Measurements from ENCODE around the gene CBX1. TPM values are rescaled to one million over a fixed set of nuclear protein-coding genes. Genes with fewer than 3 reads are reported as not detected.
A peak's percentile ranks its signal among the peaks of the same experiment; 100 is the strongest.
"Not testable (repeated sequence)": the region's sequence is repeated elsewhere in the genome, so short reads cannot be mapped to it uniquely, and the experiment has no call there.

CBX1 gene
- total and polyA plus RNA-seq, 2 donors: 53.3 to 60.4 TPM

GRCh38 chr17:48047741-48048383 is 53.4 kb downstream of the CBX1 start, which contains the start of gene NFE2L1:
NFE2L1 (plus strand) TSS chr17:48048359; CDS start chr17:48051119, 2,760 bp downstream.
- Histone ChIP-seq H3K36me3 (ENCODE audit: insufficient read depth) (no peaks in the 10 kb centered on the region), H3K4me3 (ENCODE audit: low read depth, low read length) (peak within 1 kb of the TSS; percentile 75), H3K4me1 (ENCODE audit: insufficient read depth) (no peaks in the 10 kb centered on the region), H3K27ac (ENCODE audit: low read depth) (peak within 1 kb of the TSS; percentile 91)
- peak; percentile 99 for DNase-seq (ENCODE audit: extremely low spot score)
- under 1% methylated on average over 47 of the region's 47 CpGs for WGBS

- Histone ChIP-seq H3K36me3 (ENCODE audit: insufficient read depth) (no peaks in the 10 kb centered on the region), H3K4me1 (ENCODE audit: insufficient read depth) (no peaks in the 10 kb centered on the region), H3K4me3 (ENCODE audit: low read depth, low read length) (peak overlapping the region; percentile 75), H3K27ac (ENCODE audit: low read depth) (peak overlapping the region; percentile 79)
- no peak for DNase-seq (ENCODE audit: extremely low spot score)
- WGBS: 3% methylated on average over 26 of the region's 26 CpGs
Observed at GRCh38 chr17:48047113-48047740, 54.1 kb downstream of the CBX1 start.

GRCh38 chr17:48046296-48046695 is 55.0 kb downstream of the CBX1 start:
- no peaks in the 10 kb centered on the region for H3K36me3 ChIP-seq (ENCODE audit: insufficient read depth)
- no peak overlapping the region for H3K4me3 ChIP-seq (ENCODE audit: low read depth, low read length)
- no peaks in the 10 kb centered on the region for H3K4me1 ChIP-seq (ENCODE audit: insufficient read depth)
- WGBS: 85% methylated on average over 7 of the region's 7 CpGs
- no peak for DNase-seq (ENCODE audit: extremely low spot score)
- no peak overlapping the region for H3K27ac ChIP-seq (ENCODE audit: low read depth)

- H3K27ac ChIP-seq (ENCODE audit: low read depth): peak overlapping the region; percentile 14
Observed at GRCh38 chr17:48045316-48046001, 55.8 kb downstream of the CBX1 start.

GRCh38 chr17:48044851-48045250 is 56.4 kb downstream of the CBX1 start:
- no peak overlapping the region for H3K27ac ChIP-seq (ENCODE audit: low read depth)
- DNase-seq (ENCODE audit: extremely low spot score): no peak
- H3K4me3 ChIP-seq (ENCODE audit: low read depth, low read length): no peak overlapping the region
- H3K4me1 ChIP-seq (ENCODE audit: insufficient read depth): no peaks in the 10 kb centered on the region
- H3K36me3 ChIP-seq (ENCODE audit: insufficient read depth): no peaks in the 10 kb centered on the region
- WGBS: 90% methylated on average over 4 of the region's 4 CpGs

More at GRCh38 chr17:48045316-48046001, 55.8 kb downstream of the CBX1 start:
- DNase-seq (ENCODE audit: extremely low spot score): no peak
- Histone ChIP-seq H3K4me3 (ENCODE audit: low read depth, low read length) (no peak overlapping the region), H3K36me3 (ENCODE audit: insufficient read depth) (no peaks in the 10 kb centered on the region), H3K4me1 (ENCODE audit: insufficient read depth) (no peaks in the 10 kb centered on the region)
- WGBS: 53% methylated on average over 8 of the region's 8 CpGs

GRCh38 chr17:48043176-48043575 is 58.1 kb downstream of the CBX1 start:
- no peak overlapping the region for H3K4me3 ChIP-seq (ENCODE audit: low read depth, low read length)
- no peak overlapping the region for H3K27ac ChIP-seq (ENCODE audit: low read depth)
- H3K4me1 ChIP-seq (ENCODE audit: insufficient read depth): no peaks in the 10 kb centered on the region
- 79% methylated on average over 2 of the region's 2 CpGs for WGBS
- DNase-seq (ENCODE audit: extremely low spot score): no peak
- H3K36me3 ChIP-seq (ENCODE audit: insufficient read depth): no peaks in the 10 kb centered on the region

GRCh38 chr17:48038687-48039086 is 62.6 kb downstream of the CBX1 start:
- no peak for DNase-seq (ENCODE audit: extremely low spot score)
- no peak overlapping the region for H3K27ac ChIP-seq (ENCODE audit: low read depth)
- no peak overlapping the region for H3K4me3 ChIP-seq (ENCODE audit: low read depth, low read length)
- no peaks in the 10 kb centered on the region for H3K4me1 ChIP-seq (ENCODE audit: insufficient read depth)
- WGBS: 88% methylated on average over 2 of the region's 2 CpGs
- no peaks in the 10 kb centered on the region for H3K36me3 ChIP-seq (ENCODE audit: insufficient read depth)

- peak overlapping the region; percentile 72 for H3K4me3 ChIP-seq (ENCODE audit: low read depth, low read length)
- no peak for DNase-seq (ENCODE audit: extremely low spot score)
- WGBS: 8% methylated on average over 19 of the region's 19 CpGs
- H3K4me1 ChIP-seq (ENCODE audit: insufficient read depth): no peaks in the 10 kb centered on the region
- H3K27ac ChIP-seq (ENCODE audit: low read depth): no peak overlapping the region
- no peaks in the 10 kb centered on the region for H3K36me3 ChIP-seq (ENCODE audit: insufficient read depth)
Observed at GRCh38 chr17:48037838-48038323, 63.4 kb downstream of the CBX1 start.

- DNase-seq (ENCODE audit: extremely low spot score): no peak
- no peaks in the 10 kb centered on the region for H3K4me1 ChIP-seq (ENCODE audit: insufficient read depth)
- no peak within 1 kb of the TSS for H3K27ac ChIP-seq (ENCODE audit: low read depth)
- WGBS: 1% methylated on average over 73 of the region's 73 CpGs
- no peaks in the 10 kb centered on the region for H3K36me3 ChIP-seq (ENCODE audit: insufficient read depth)
- H3K4me3 ChIP-seq (ENCODE audit: low read depth, low read length): peak within 1 kb of the TSS; percentile 72
Observed at GRCh38 chr17:48037036-48037837, 64.0 kb downstream of the CBX1 start, which contains the start of gene COPZ2. COPZ2 (minus strand) TSS chr17:48037797; CDS start chr17:48037777, 20 bp downstream.

GRCh38 chr17:48036693-48037035 is 64.6 kb downstream of the CBX1 start:
- Histone ChIP-seq H3K36me3 (ENCODE audit: insufficient read depth) (no peaks in the 10 kb centered on the region), H3K4me3 (ENCODE audit: low read depth, low read length) (peak overlapping the region; percentile 72), H3K27ac (ENCODE audit: low read depth) (no peak overlapping the region), H3K4me1 (ENCODE audit: insufficient read depth) (no peaks in the 10 kb centered on the region)
- DNase-seq (ENCODE audit: extremely low spot score): no peak
- 37% methylated on average over 6 of the region's 6 CpGs for WGBS

- not testable (repeated sequence) for H3K4me3 ChIP-seq (ENCODE audit: low read depth, low read length); DNase-seq (ENCODE audit: extremely low spot score); H3K27ac ChIP-seq (ENCODE audit: low read depth); H3K4me1 ChIP-seq (ENCODE audit: insufficient read depth); H3K36me3 ChIP-seq (ENCODE audit: insufficient read depth)
- 88% methylated on average over 12 of the region's 12 CpGs for WGBS
Observed at GRCh38 chr17:48034734-48035133, 66.5 kb downstream of the CBX1 start.

GRCh38 chr17:48031966-48032365 is 69.3 kb downstream of the CBX1 start:
- Histone ChIP-seq H3K4me1 (ENCODE audit: insufficient read depth) (no peaks in the 10 kb centered on the region), H3K4me3 (ENCODE audit: low read depth, low read length) (no peak overlapping the region), H3K27ac (ENCODE audit: low read depth) (no peak overlapping the region), H3K36me3 (ENCODE audit: insufficient read depth) (no peaks in the 10 kb centered on the region)
- DNase-seq (ENCODE audit: extremely low spot score): no peak
- 92% methylated on average over 6 of the region's 6 CpGs for WGBS

- no peaks in the 10 kb centered on the region for H3K4me1 ChIP-seq (ENCODE audit: insufficient read depth)
- 31% methylated on average over 5 of the region's 5 CpGs for WGBS
- no peak overlapping the region for H3K27ac ChIP-seq (ENCODE audit: low read depth)
Observed at GRCh38 chr17:48030531-48030930, 70.7 kb downstream of the CBX1 start.

More at GRCh38 chr17:48030531-48030930, 70.7 kb downstream of the CBX1 start:
- H3K4me3 ChIP-seq (ENCODE audit: low read depth, low read length): no peak overlapping the region
- H3K36me3 ChIP-seq (ENCODE audit: insufficient read depth): no peaks in the 10 kb centered on the region
- DNase-seq (ENCODE audit: extremely low spot score): no peak
